K562 (cell line): Measurements from ENCODE around the gene FGGY. TPM values are rescaled to one million over a fixed set of nuclear protein-coding genes. Genes with fewer than 3 reads are reported as not detected.
A peak's percentile ranks its signal among the peaks of the same experiment; 100 is the strongest.

ENCODE experiments used
- ATAC-seq: fragments of 200-7000 bp; cut with Tn5 transposase; 3 replicates; pipeline ENCODE4 v1.9.1; 2020; ENCODE audit warnings: moderate library complexity
- BruUV-seq: library from RNA; stranded (reverse); fragments of 400-500 nt; replicated peaks from 2 replicates; lab custom pipeline; 2021; lab: Mats Ljungman, UMichigan
- CTCF ChIA-PET: fragments of 300-600 bp; formaldehyde crosslinking; extraction: SDS; loops from one replicate; lab custom pipeline; 2021; ENCODE audit warnings: low intra/inter-chr PET ratio; lab: Yijun Ruan, JAX
- POLR2A ChIA-PET: fragments of 300-600, 350-650 bp; sonication (Branson Sonifier 250); formaldehyde crosslinking; extraction: SDS; loops from one replicate; lab custom pipeline; 2021; ENCODE audit warnings: antibody characterized with exemption, inconsistent platforms; lab: Yijun Ruan, JAX
- DNase-seq, 4 experiments: peaks; one replicate each; pipeline versions ENCODE4 v3.0.0 to v3.0.0-alpha.2; 2011 to 2018; ENCODE audit warnings: low spot score in 3 of 4, mixed read lengths in 3 of 4; ENCODE audit errors: extremely low read depth in 1 of 4
- FAIRE-seq: peaks from 2 replicates; lab custom pipeline; 2011; peaks lifted over from hg19 to GRCh38; lab: Jason Lieb, UNC
- H2AFZ ChIP-seq: 2 replicates; pipeline ENCODE4 v1.6.0; 2011; ENCODE audit warnings: low read depth, low read length, control low read depth, inconsistent platforms
- H3K27ac ChIP-seq: fragments of 200-600 bp; 3 replicates; pipeline ENCODE4 v1.8.0; 2011; ENCODE audit warnings: low read depth, mild to moderate bottlenecking, control low read depth, inconsistent platforms, low read length, moderate library complexity, mixed read lengths; ENCODE audit errors: extremely low read depth
- H3K27me3 ChIP-seq, 2 experiments: fragments of 300-600 bp in 1 of 2; 2 replicates in 1 of 2; 3 replicates in 1 of 2; pipeline versions ENCODE4 v1.6.0 to v1.8.0; 2011; ENCODE audit warnings: inconsistent platforms in 2 of 2, low read length in 2 of 2, mild to moderate bottlenecking in 1 of 2, mixed read lengths in 1 of 2, moderate library complexity in 1 of 2; ENCODE audit not compliant: control insufficient read depth in 2 of 2, insufficient read depth in 2 of 2
- H3K36me3 ChIP-seq: fragments of 300-600 bp; 3 replicates; pipeline ENCODE4 v1.8.0; 2011; ENCODE audit warnings: mild to moderate bottlenecking, low read length, inconsistent platforms; ENCODE audit not compliant: control insufficient read depth, insufficient read depth
- H3K4me1 ChIP-seq, 2 experiments: fragments of 200-600 bp in 1 of 2; replicated peaks in 1 of 2; 2 replicates in 1 of 2; 3 replicates in 1 of 2; pipeline versions ENCODE4 v1.5.1 to v1.8.0; 2011; ENCODE audit warnings: inconsistent platforms in 2 of 2, low read length in 2 of 2, mild to moderate bottlenecking in 1 of 2, mixed read lengths in 1 of 2, moderate library complexity in 1 of 2; ENCODE audit not compliant: control insufficient read depth in 2 of 2, insufficient read depth in 2 of 2
- H3K4me2 ChIP-seq: 2 replicates; pipeline ENCODE4 v1.6.1; 2011; ENCODE audit warnings: low read length, control low read depth, inconsistent platforms, mixed read lengths; ENCODE audit not compliant: insufficient read depth
- H3K4me3 ChIP-seq: fragments of 200-600 bp; sonication (generic), shearing (Covaris generic); 2 replicates; pipeline ENCODE4 v1.5.1; 2016; ENCODE audit warnings: control low read depth, inconsistent platforms
- H3K79me2 ChIP-seq: fragments of 200-600 bp; 3 replicates; pipeline ENCODE4 v1.8.0; 2011; ENCODE audit warnings: low read length, inconsistent platforms; ENCODE audit not compliant: control insufficient read depth, insufficient read depth
- H3K9ac ChIP-seq, 2 experiments: 2 replicates each; pipeline versions ENCODE4 v1.6.0 to v1.6.1; 2011; ENCODE audit warnings: low read depth in 2 of 2, low read length in 2 of 2, control low read depth in 1 of 2, inconsistent platforms in 1 of 2, mild to moderate bottlenecking in 1 of 2, mixed read lengths in 1 of 2; ENCODE audit not compliant: insufficient read depth in 1 of 2
- H3K9me1 ChIP-seq: one replicate; pipeline ENCODE4 v1.6.0; 2011; ENCODE audit warnings: inconsistent platforms, mild to moderate bottlenecking, low read length, moderate library complexity; ENCODE audit not compliant: control insufficient read depth, insufficient read depth
- H3K9me3 ChIP-seq: replicated peaks from 2 replicates; pipeline ENCODE4 v1.5.1; 2011; ENCODE audit warnings: low read depth, low read length, inconsistent platforms; ENCODE audit not compliant: control insufficient read depth, insufficient read depth
- H4K20me1 ChIP-seq: replicated peaks from 2 replicates; pipeline ENCODE4 v1.6.1; 2011; ENCODE audit warnings: low read length, inconsistent platforms, mixed read lengths; ENCODE audit not compliant: control insufficient read depth, insufficient read depth
- CTCF ChIP-seq, 3 experiments: IDR thresholded peaks in 2 of 3; conservative IDR thresholded peaks in 1 of 3; 2 replicates each; pipeline ENCODE4 v1.5.1; 2011 to 2012; ENCODE audit warnings: low read length in 3 of 3, mild to moderate bottlenecking in 3 of 3, control low read depth in 2 of 3, improper control_type of control experiment in 1 of 3, inconsistent platforms in 1 of 3, low read depth in 1 of 3, mixed read lengths in 1 of 3, moderate library complexity in 1 of 3; ENCODE audit not compliant: insufficient read depth in 2 of 3
- KDM4B ChIP-seq, 2 experiments: fragments of 450-650 bp in 1 of 2; sonication (generic) in 1 of 2; IDR thresholded peaks; 2 replicates each; pipeline ENCODE4 v1.6.1; 2016 to 2017; ENCODE audit warnings: borderline replicate concordance in 2 of 2, antibody characterized with exemption in 1 of 2, low read depth in 1 of 2, mild to moderate bottlenecking in 1 of 2
- WGBS: fragments of 100-300 bp; shearing (Covaris generic); methylation state at CpG from one replicate; pipeline ENCODE4 v1.1.6; 2016; ENCODE audit warnings: low coverage, mixed read lengths; ENCODE audit not compliant: insufficient coverage; ENCODE audit errors: missing lambda C conversion rate; 5-methylcytosine and 5-hydroxymethylcytosine counted together
- in situ Hi-C: fragments of 300-500 bp; cut with MboI; formaldehyde crosslinking; loops from 4 replicates; pipeline ENCODE4 v1.15.0; 2018; ENCODE audit warnings: inconsistent platforms, mixed read lengths
- intact Hi-C: fragments of 100-400 bp; cut with micrococcal nuclease; formaldehyde crosslinking; loops from 2 replicates; pipeline ENCODE4 v1.14.2; 2022
- polyA plus RNA-seq, 8 experiments: library from polyadenylated mRNA; depleted of rRNA in 4 of 8; stranded (reverse) in 5 of 8; unstranded in 3 of 8; fragments of >200 nt; fragmentation: Nextera tagmentation in 2 of 8; fragmentation: Illumina TruSeq in 1 of 8; extraction: Ambion mirVana in 2 of 8; extraction: Trizol in 1 of 8; gene quantifications; 2 replicates each; pipeline versions ENCODE4 v1.2.1 to v1.2.3, GENCODE V29; 2011 to 2014; ENCODE audit warnings: inconsistent platforms in 1 of 8, missing spikeins in 1 of 8
- total RNA-seq, 7 experiments: library from RNA; depleted of rRNA in 6 of 7; stranded (reverse); fragments of >200 nt in 6 of 7; fragmentation: Illumina TruSeq in 2 of 7; extraction: Trizol in 2 of 7; gene quantifications; 2 replicates each; pipeline versions ENCODE4 v1.2.1 to v1.2.3, GENCODE V29; 2011 to 2021; ENCODE audit warnings: low replicate concordance in 1 of 7
- TF ChIP-seq, protein P1 (sequence below): sonication (generic); formaldehyde crosslinking; IDR thresholded peaks from 2 replicates; pipeline ENCODE4 v1.8.0; 2022; ENCODE audit warnings: mild to moderate bottlenecking, missing genetic modification reagents

Gene FGGY
- total and polyA plus RNA-seq, 9 of the 15 experiments (the other 6 are each of a cell fraction or from before 2014, with no cell fraction given): 9.7 to 19.2 (median 12.6) TPM

GRCh38 chr1:59664166-59664565, 367.3 kb downstream of the FGGY start (continued):
- TF ChIP-seq, protein P1, sequence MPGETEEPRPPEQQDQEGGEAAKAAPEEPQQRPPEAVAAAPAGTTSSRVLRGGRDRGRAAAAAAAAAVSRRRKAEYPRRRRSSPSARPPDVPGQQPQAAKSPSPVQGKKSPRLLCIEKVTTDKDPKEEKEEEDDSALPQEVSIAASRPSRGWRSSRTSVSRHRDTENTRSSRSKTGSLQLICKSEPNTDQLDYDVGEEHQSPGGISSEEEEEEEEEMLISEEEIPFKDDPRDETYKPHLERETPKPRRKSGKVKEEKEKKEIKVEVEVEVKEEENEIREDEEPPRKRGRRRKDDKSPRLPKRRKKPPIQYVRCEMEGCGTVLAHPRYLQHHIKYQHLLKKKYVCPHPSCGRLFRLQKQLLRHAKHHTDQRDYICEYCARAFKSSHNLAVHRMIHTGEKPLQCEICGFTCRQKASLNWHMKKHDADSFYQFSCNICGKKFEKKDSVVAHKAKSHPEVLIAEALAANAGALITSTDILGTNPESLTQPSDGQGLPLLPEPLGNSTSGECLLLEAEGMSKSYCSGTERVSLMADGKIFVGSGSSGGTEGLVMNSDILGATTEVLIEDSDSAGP (CRISPR knock-in tag): no peak

- CTCF ChIA-PET: no interaction called here
- no peak for ATAC-seq
Measured at GRCh38 chr1:59666106-59666505, 369.2 kb downstream of the FGGY start.

More at GRCh38 chr1:59666106-59666505, 369.2 kb downstream of the FGGY start:
- Histone ChIP-seq H3K4me1 (no peaks in the 10 kb centered on the region), H4K20me1 (no peaks in the 10 kb centered on the region), H3K79me2 (no peaks in the 10 kb centered on the region), H3K9me1 (no peaks in the 10 kb centered on the region), H3K36me3 (no peaks in the 10 kb centered on the region), H3K27me3 (peaks cover 0 to 3% of the 10 kb centered on the region in 2 experiments; a peak in 2 of 5 replicates), H2AFZ (no peak overlapping the region), H3K9me3 (no peaks in the 10 kb centered on the region), H3K9ac (no peak overlapping the region), H3K4me2 (no peak overlapping the region), H3K4me3 (no peak overlapping the region), H3K27ac (no peak overlapping the region)
- intact Hi-C loops: no loop called here
- TF ChIP-seq KDM4B (IDR thresholded peaks at IDR 0.05; ENCODE audit: borderline replicate concordance in 2 of 2, low read depth in 1 of 2) (no peak), CTCF (IDR thresholded peaks at IDR 0.05 in 2 of 3, conservative IDR thresholded peaks at IDR 0.05 in 1 of 3; ENCODE audit: insufficient read depth in 2 of 3, low read depth in 1 of 3, low read length in 3 of 3) (peak in 1 of 3 experiments; percentile 8; a peak in 1 of 6 replicates)
- no TSS peak for BruUV-seq
- in situ Hi-C loops: no loop called here
- POLR2A ChIA-PET: no interaction called here
- 0% methylated on average over 1 of the region's 1 CpG for WGBS
- FAIRE-seq: peak; percentile 15
- no peak for DNase-seq
